ENCODE measurements around the gene MUC5AC. TPM values are rescaled to one million over a fixed set of nuclear protein-coding genes. Genes with fewer than 3 reads are reported as not detected.

MUC5AC gene
- total and polyA plus RNA-seq, 7 donors, result 0.02 TPM; not detected in 6

DNA sequence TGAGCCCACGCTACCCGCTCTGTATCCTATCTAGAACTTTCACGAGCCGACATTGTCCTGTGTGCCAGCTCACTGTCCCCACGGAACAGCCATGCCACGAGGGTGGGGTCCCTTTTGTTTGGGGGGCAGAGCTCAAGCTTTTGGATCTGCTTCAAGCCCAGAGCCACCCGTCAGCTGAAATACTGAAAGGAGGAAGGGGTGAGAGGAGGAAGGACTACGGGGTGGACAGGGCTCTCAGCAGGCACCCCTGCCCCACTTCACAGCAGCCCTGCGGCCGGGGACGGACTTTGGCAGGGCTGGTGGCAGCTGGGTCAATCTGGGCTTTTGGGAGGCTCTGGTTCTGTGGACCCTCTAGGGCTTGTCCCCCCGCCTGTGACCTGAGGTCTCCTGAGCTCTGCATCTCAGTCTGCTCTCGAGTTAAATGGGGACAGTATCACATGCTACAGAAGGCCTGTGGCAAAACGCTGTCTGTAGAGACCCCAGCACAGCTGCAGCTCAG, 30.0 kb upstream of the MUC5AC start:
- ATAC-seq (no peak), DNase-seq (no peak)
- Histone ChIP-seq H3K4me1 (no peaks in the 10 kb centered on the region), H3K9me3 (no peaks in the 10 kb centered on the region), H3K27ac (no peak overlapping the region), H3K4me3 (no peak overlapping the region), H3K27me3 (ENCODE audit: insufficient read depth in 3 of 3, low read length in 2 of 3) (peaks cover 0 to 39% (median 17%) of the 10 kb centered on the region in 3 donors), H3K36me3 (ENCODE audit: insufficient read depth in 1 of 2, low read depth in 1 of 2) (no peaks in the 10 kb centered on the region)
- intact Hi-C loops (cut with DNase I), result no loop called here
- TF ChIP-seq CTCF (IDR thresholded peaks at IDR 0.05), result no peak
- WGBS, 3 donors, result 54 to 57% (median 56%) methylated on average over 14 of the region's 14 CpGs

GRCh38 chr11:1128311-1129142, 29.2 kb upstream of the MUC5AC start:
- ATAC-seq (no peak), DNase-seq (no peak)
- no peak for TF ChIP-seq CTCF (IDR thresholded peaks at IDR 0.05)
- no peaks in the 10 kb centered on the region for H3K4me1 ChIP-seq
- H3K36me3 ChIP-seq (ENCODE audit: insufficient read depth in 1 of 2, low read depth in 1 of 2), result no peaks in the 10 kb centered on the region
- intact Hi-C loops (cut with DNase I), result no loop called here
- 75 to 80% (median 76%) methylated on average over 30 to 33 of the region's 33 CpGs for WGBS, 3 donors
- H3K27me3 ChIP-seq (ENCODE audit: insufficient read depth in 3 of 3, low read length in 2 of 3), result peaks cover 0 to 39% (median 17%) of the 10 kb centered on the region in 3 donors
- H3K27ac ChIP-seq, result no peak overlapping the region
- H3K4me3 ChIP-seq, result no peak overlapping the region
- no peaks in the 10 kb centered on the region for H3K9me3 ChIP-seq

- ATAC-seq, result peak in 1 of 4 donors; percentile 40
- intact Hi-C loops (cut with DNase I), result no loop called here
- H3K4me3 ChIP-seq, result no peak overlapping the region
- WGBS, 3 donors, result 45 to 53% (median 52%) methylated on average over 14 to 17 of the region's 17 CpGs
- H3K36me3 ChIP-seq (ENCODE audit: insufficient read depth in 1 of 2, low read depth in 1 of 2), result no peaks in the 10 kb centered on the region
- no peak for TF ChIP-seq CTCF (IDR thresholded peaks at IDR 0.05)
- H3K27ac ChIP-seq, result no peak overlapping the region
- no peaks in the 10 kb centered on the region for H3K4me1 ChIP-seq
- H3K9me3 ChIP-seq, result no peaks in the 10 kb centered on the region
- no peak for DNase-seq
- peaks cover 0 to 36% (median 14%) of the 10 kb centered on the region in 3 donors for H3K27me3 ChIP-seq (ENCODE audit: insufficient read depth in 3 of 3, low read length in 2 of 3)
Measured at GRCh38 chr11:1129143-1129610, 28.6 kb upstream of the MUC5AC start.

DNA sequence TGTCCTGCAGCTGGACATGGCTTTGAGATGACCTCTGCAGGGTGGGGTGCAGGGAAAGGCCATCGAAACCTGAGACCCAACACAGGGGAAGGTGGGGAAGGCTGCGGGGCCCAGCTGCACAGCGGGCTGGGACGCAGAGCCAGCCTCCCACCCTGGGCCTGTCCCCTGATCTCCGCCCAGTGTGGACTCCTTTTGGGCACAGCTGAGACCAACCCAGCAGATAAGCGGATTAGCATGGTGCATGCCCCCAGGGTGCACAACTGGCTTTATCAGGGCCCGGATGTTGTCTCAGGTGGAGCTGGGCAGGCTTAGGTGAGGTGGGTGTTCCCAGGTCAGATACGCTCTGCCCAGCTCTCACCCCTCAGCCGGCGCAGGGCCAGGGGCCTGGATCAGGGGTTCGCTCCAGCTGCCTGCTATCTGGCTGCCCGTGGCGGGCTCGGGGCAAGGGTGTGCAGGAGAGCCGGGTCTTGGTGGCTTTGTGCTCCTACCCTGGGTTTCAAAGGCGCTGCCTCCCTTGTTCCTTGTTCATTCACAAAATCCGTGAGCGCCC, 28.1 kb upstream of the MUC5AC start:
- no peak overlapping the region for H3K27ac ChIP-seq
- peaks cover 0 to 35% (median 14%) of the 10 kb centered on the region in 3 donors for H3K27me3 ChIP-seq (ENCODE audit: insufficient read depth in 3 of 3, low read length in 2 of 3)
- DNase-seq (no peak), ATAC-seq (peak in 1 of 4 donors; percentile 29)
- no peak overlapping the region for H3K4me3 ChIP-seq
- H3K9me3 ChIP-seq, result peaks cover 1% of the 10 kb centered on the region
- H3K4me1 ChIP-seq, result no peaks in the 10 kb centered on the region
- intact Hi-C loops (cut with DNase I), result no loop called here
- no peaks in the 10 kb centered on the region for H3K36me3 ChIP-seq (ENCODE audit: insufficient read depth in 1 of 2, low read depth in 1 of 2)
- TF ChIP-seq CTCF (IDR thresholded peaks at IDR 0.05), result no peak
- WGBS, 3 donors, result 72 to 79% (median 74%) methylated on average over 17 to 18 of the region's 18 CpGs
